ENCODE data around the gene GALNT14.

- TF ChIP-seq MAX (IDR thresholded peaks at IDR 0.05) = no peak
- TF ChIP-seq POLR2A (IDR thresholded peaks at IDR 0.05; ENCODE audit: control extremely low read depth in 1 of 2, low read depth in 2 of 2, low read length in 2 of 2) = no peak
- no peak for TF ChIP-seq RBBP5 (IDR thresholded peaks at IDR 0.05; ENCODE audit: borderline replicate concordance, low read depth, low read length)
- TF ChIP-seq USF2 (IDR thresholded peaks at IDR 0.05; ENCODE audit: low read length) = no peak
- TF ChIP-seq POLR2AphosphoS5 (IDR thresholded peaks at IDR 0.05; ENCODE audit: low read depth, low read length) = no peak
- TF ChIP-seq, protein P1, sequence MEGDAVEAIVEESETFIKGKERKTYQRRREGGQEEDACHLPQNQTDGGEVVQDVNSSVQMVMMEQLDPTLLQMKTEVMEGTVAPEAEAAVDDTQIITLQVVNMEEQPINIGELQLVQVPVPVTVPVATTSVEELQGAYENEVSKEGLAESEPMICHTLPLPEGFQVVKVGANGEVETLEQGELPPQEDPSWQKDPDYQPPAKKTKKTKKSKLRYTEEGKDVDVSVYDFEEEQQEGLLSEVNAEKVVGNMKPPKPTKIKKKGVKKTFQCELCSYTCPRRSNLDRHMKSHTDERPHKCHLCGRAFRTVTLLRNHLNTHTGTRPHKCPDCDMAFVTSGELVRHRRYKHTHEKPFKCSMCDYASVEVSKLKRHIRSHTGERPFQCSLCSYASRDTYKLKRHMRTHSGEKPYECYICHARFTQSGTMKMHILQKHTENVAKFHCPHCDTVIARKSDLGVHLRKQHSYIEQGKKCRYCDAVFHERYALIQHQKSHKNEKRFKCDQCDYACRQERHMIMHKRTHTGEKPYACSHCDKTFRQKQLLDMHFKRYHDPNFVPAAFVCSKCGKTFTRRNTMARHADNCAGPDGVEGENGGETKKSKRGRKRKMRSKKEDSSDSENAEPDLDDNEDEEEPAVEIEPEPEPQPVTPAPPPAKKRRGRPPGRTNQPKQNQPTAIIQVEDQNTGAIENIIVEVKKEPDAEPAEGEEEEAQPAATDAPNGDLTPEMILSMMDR (IDR thresholded peaks at IDR 0.05; ENCODE audit: control extremely low read depth in 1 of 3, insufficient read depth in 1 of 3, low read depth in 1 of 3, low read length in 3 of 3) = no peak
- no peak for TF ChIP-seq CREB1 (IDR thresholded peaks at IDR 0.05)
- TF ChIP-seq BRCA1 (IDR thresholded peaks at IDR 0.05; ENCODE audit: low read depth, low read length) = no peak
Measured at GRCh38 chr2:30955516-30956132, 182.6 kb downstream of the GALNT14 start.

All from H1 (cell line).